Daoy (cell line): ENCODE results near the gene ZBTB25. TPM values are rescaled to one million over a fixed set of nuclear protein-coding genes. Genes with fewer than 3 reads are reported as not detected.
A peak's percentile ranks its signal among the peaks of the same experiment; 100 is the strongest.

Source experiments
- DNase-seq: peaks from one replicate; pipeline ENCODE4 v3.0.0-alpha.2; 2015; ENCODE audit warnings: low read depth
- total RNA-seq: library from RNA; depleted of rRNA; stranded (reverse); fragments of >200 nt; shearing (Covaris generic); gene quantifications from 2 replicates; pipeline ENCODE4 v1.2.3, GENCODE V29; 2014

The ZBTB25 gene
- total RNA-seq, 1 experiment from 2014 or later: 2.0 TPM

GRCh38 chr14:64516969-64517368, 13.3 kb upstream of the ZBTB25 start:
- no peak for DNase-seq

GRCh38 chr14:64515053-64515452, 11.4 kb upstream of the ZBTB25 start:
- no peak for DNase-seq

GRCh38 chr14:64513271-64513670, 9.6 kb upstream of the ZBTB25 start:
- no peak for DNase-seq

GRCh38 chr14:64510825-64511671, 7.4 kb upstream of the ZBTB25 start:
- DNase-seq: peak; percentile 71

- DNase-seq: no peak
Measured at GRCh38 chr14:64509036-64509435, 5.4 kb upstream of the ZBTB25 start.

GRCh38 chr14:64508215-64508776, 4.7 kb upstream of the ZBTB25 start:
- no peak for DNase-seq

GRCh38 chr14:64507376-64508156, 3.9 kb upstream of the ZBTB25 start:
- DNase-seq: peak; percentile 52

- DNase-seq: no peak
Measured at GRCh38 chr14:64506721-64507120, 3.1 kb upstream of the ZBTB25 start.

- peak; percentile 93 for DNase-seq
Measured at GRCh38 chr14:64504897-64505794, 1.5 kb upstream of the ZBTB25 start.

- peak; percentile 96 for DNase-seq
Measured at GRCh38 chr14:64504310-64504896, 765 bp upstream of the ZBTB25 start, which contains the start of gene ZBTB1. Gene ZBTB1 (plus strand): TSS chr14:64504770. CDS start chr14:64521505, 16,735 bp downstream.

- DNase-seq: no peak
Measured at GRCh38 chr14:64502887-64503433, 678 bp downstream of the ZBTB25 start.

- no peak for DNase-seq
Measured at GRCh38 chr14:64502456-64502855, 1.2 kb downstream of the ZBTB25 start.

- peak; percentile 72 for DNase-seq
Measured at GRCh38 chr14:64501411-64502171, 2.0 kb downstream of the ZBTB25 start.

- DNase-seq: no peak
Measured at GRCh38 chr14:64500088-64500487, 3.5 kb downstream of the ZBTB25 start.

GRCh38 chr14:64496764-64497163, 6.9 kb downstream of the ZBTB25 start:
- DNase-seq: no peak

GRCh38 chr14:64495252-64495651, 8.4 kb downstream of the ZBTB25 start:
- no peak for DNase-seq

GRCh38 chr14:64493455-64493854, 10.2 kb downstream of the ZBTB25 start:
- no peak for DNase-seq

GRCh38 chr14:64491637-64492036, 12.0 kb downstream of the ZBTB25 start:
- no peak for DNase-seq

GRCh38 chr14:64488590-64489099, 15.0 kb downstream of the ZBTB25 start:
- no peak for DNase-seq
